ENCODE measurements around the gene MMS19. TPM values are rescaled to one million over a fixed set of nuclear protein-coding genes. Genes with fewer than 3 reads are reported as not detected.
A peak's percentile ranks its signal among the peaks of the same experiment; 100 is the strongest.

The MMS19 gene
- total RNA-seq, 3 donors from 2014 or later (not counting 1 experiment from before 2014, with no cell fraction given): 53.8 to 68.4 (median 61.7) TPM

DNA sequence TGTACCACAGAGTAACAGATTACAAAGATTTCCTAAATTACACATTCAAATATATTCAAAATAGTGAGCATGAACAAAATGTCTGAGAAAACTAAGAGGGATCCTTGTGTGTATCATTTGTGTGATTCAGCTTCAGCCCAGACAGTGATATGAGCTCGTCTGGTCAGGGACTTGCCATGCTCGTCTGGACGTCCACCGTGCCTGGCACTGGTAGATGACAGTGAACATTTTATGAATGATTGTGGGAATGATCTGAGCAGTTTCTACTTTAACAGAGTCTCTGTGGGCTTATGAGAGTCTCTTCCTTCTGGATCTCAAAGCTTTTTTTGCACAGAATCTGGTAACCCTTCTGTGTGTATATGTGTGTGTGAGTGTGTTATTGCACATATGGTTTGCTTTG, 40.2 kb upstream of the MMS19 start:
- ATAC-seq (no peak), DNase-seq (no peak)
- Histone ChIP-seq H3K4me1 (ENCODE audit: control insufficient read depth, insufficient read depth, low read length) (peaks cover 8% of the 10 kb centered on the region), H3K27ac (ENCODE audit: low read length) (no peak overlapping the region), H3K4me3 (ENCODE audit: low read length) (no peak overlapping the region), H3K36me3 (ENCODE audit: control insufficient read depth, insufficient read depth, low read length) (no peaks in the 10 kb centered on the region), H3K27me3 (ENCODE audit: control insufficient read depth, insufficient read depth, low read length) (no peaks in the 10 kb centered on the region), H3K9me3 (ENCODE audit: control insufficient read depth, insufficient read depth, low read length) (no peaks in the 10 kb centered on the region)
- Mint-ChIP-seq H3K27ac (no peak overlapping the region), H3K36me3 (no peaks in the 10 kb centered on the region), H3K4me1 (peaks cover 0 to 5% of the 10 kb centered on the region in 2 donors), H3K9me3 (no peaks in the 10 kb centered on the region), H3K27me3 (ENCODE audit: low read depth in 2 of 2) (no peaks in the 10 kb centered on the region), H3K4me3 (no peak overlapping the region)
- 85% methylated on average over 4 of the region's 4 CpGs for WGBS (ENCODE audit: insufficient coverage)
- intact Hi-C loops (cut with micrococcal nuclease): no loop called here
- no peak for TF ChIP-seq CTCF (IDR thresholded peaks at IDR 0.05)

- no peaks in the 10 kb centered on the region for H3K27me3 Mint-ChIP-seq (ENCODE audit: low read depth in 2 of 2)
- H3K4me1 ChIP-seq (ENCODE audit: control insufficient read depth, insufficient read depth, low read length): no peaks in the 10 kb centered on the region
- H3K4me3 Mint-ChIP-seq: no peak overlapping the region
- no peaks in the 10 kb centered on the region for H3K36me3 ChIP-seq (ENCODE audit: control insufficient read depth, insufficient read depth, low read length)
- DNase-seq: no peak
- H3K27ac ChIP-seq (ENCODE audit: low read length): no peak overlapping the region
- intact Hi-C loops (cut with micrococcal nuclease): no loop called here
- no peak overlapping the region for H3K27ac Mint-ChIP-seq
- no peaks in the 10 kb centered on the region for H3K9me3 ChIP-seq (ENCODE audit: control insufficient read depth, insufficient read depth, low read length)
- H3K4me3 ChIP-seq (ENCODE audit: low read length): no peak overlapping the region
- TF ChIP-seq CTCF (IDR thresholded peaks at IDR 0.05): no peak
- no peaks in the 10 kb centered on the region for H3K27me3 ChIP-seq (ENCODE audit: control insufficient read depth, insufficient read depth, low read length)
- 84% methylated on average over 5 of the region's 5 CpGs for WGBS (ENCODE audit: insufficient coverage)
- no peaks in the 10 kb centered on the region for H3K36me3 Mint-ChIP-seq
- no peaks in the 10 kb centered on the region for H3K4me1 Mint-ChIP-seq
- ATAC-seq: no peak
- no peaks in the 10 kb centered on the region for H3K9me3 Mint-ChIP-seq
Observed at GRCh38 chr10:97537186-97537869, 39.1 kb upstream of the MMS19 start.

GRCh38 chr10:97534746-97535367, 36.6 kb upstream of the MMS19 start:
- no peak overlapping the region for H3K27ac ChIP-seq (ENCODE audit: low read length)
- no peaks in the 10 kb centered on the region for H3K4me1 ChIP-seq (ENCODE audit: control insufficient read depth, insufficient read depth, low read length)
- peak in 1 of 2 donors; percentile 31 for DNase-seq
- H3K4me3 Mint-ChIP-seq: no peak overlapping the region
- H3K36me3 Mint-ChIP-seq: no peaks in the 10 kb centered on the region
- TF ChIP-seq CTCF (IDR thresholded peaks at IDR 0.05): peak; percentile 22
- intact Hi-C loops (cut with micrococcal nuclease): no loop called here
- no peak overlapping the region for H3K27ac Mint-ChIP-seq
- peaks cover 0 to 4% of the 10 kb centered on the region in 2 donors for H3K27me3 Mint-ChIP-seq (ENCODE audit: low read depth in 2 of 2)
- 80% methylated on average over 6 of the region's 6 CpGs for WGBS (ENCODE audit: insufficient coverage)
- H3K9me3 Mint-ChIP-seq: no peaks in the 10 kb centered on the region
- H3K27me3 ChIP-seq (ENCODE audit: control insufficient read depth, insufficient read depth, low read length): no peaks in the 10 kb centered on the region
- no peaks in the 10 kb centered on the region for H3K4me1 Mint-ChIP-seq
- H3K4me3 ChIP-seq (ENCODE audit: low read length): no peak overlapping the region
- no peaks in the 10 kb centered on the region for H3K36me3 ChIP-seq (ENCODE audit: control insufficient read depth, insufficient read depth, low read length)
- H3K9me3 ChIP-seq (ENCODE audit: control insufficient read depth, insufficient read depth, low read length): no peaks in the 10 kb centered on the region
- peak in 2 of 3 donors; percentile 40 to 57 for ATAC-seq

All from natural killer cell (primary cell).